ENCODE results near the gene OR52H1.

GRCh38 chr11:5531053-5531831 lies 17.1 kb downstream of the OR52H1 start:
- TF ChIP-seq CTCF (conservative IDR thresholded peaks at IDR 0.05; ENCODE audit: low read depth in 2 of 2) = no peak
- TF ChIP-seq JUNB (IDR thresholded peaks at IDR 0.05; ENCODE audit: unreplicated experiment) = no peak
- no peak for TF ChIP-seq ZNF114 (CRISPR knock-in tag; IDR thresholded peaks at IDR 0.05)
- TF ChIP-seq EZH2 (IDR thresholded peaks at IDR 0.05; ENCODE audit: low read depth, unreplicated experiment) = no peak
